Measurements from ENCODE around the gene NXNL1. TPM values are rescaled to one million over a fixed set of nuclear protein-coding genes. Genes with fewer than 3 reads are reported as not detected.
"Not testable (repeated sequence)": the region's sequence is repeated elsewhere in the genome, so short reads cannot be mapped to it uniquely, and the experiment has no call there.

Gene NXNL1, protein sequence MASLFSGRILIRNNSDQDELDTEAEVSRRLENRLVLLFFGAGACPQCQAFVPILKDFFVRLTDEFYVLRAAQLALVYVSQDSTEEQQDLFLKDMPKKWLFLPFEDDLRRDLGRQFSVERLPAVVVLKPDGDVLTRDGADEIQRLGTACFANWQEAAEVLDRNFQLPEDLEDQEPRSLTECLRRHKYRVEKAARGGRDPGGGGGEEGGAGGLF
- under 1 TPM in 1 of 4 donors, not detected in 3; 0.44 TPM for total RNA-seq

DNA sequence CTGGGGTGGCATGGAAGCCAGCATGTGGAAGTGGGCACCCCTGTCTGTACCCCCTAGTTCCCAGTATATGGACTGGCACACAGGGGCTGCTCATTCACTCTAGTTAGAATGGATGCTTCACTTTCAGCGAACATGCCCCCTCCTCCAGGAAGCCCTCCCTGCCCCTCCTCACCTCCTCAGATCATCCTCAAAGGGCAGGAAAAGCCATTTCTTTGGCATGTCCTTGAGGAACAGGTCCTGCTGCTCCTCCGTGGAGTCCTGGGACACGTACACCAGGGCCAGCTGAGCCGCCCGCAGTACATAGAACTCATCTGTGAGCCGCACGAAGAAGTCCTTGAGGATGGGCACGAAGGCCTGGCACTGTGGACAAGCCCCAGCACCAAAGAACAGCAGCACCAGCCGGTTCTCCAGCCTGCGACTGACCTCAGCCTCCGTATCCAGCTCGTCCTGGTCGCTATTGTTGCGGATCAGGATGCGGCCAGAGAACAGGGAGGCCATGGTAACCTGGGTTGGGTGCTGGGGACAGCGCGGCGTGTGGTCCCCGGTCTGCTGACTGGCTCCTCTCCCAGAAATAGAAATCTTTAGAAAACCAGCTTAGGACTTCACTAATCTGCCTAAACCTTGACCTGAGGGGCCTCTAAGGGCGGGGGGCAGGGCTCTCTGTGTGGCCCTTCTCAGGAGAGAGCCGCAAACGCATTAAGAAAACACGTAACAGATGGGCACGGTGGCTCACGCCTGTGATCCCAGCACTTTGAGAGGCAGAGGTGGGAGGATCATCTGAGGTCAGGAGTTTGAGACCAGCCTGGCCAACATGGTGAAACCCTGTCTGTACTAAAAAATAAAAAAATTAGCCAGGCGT is at the start of gene NXNL1:
Gene NXNL1, minus strand, starts transcription at position 555 of the 859 bp plus-strand sequence. Its CDS starts 57 bp downstream, at position 498.
- Histone ChIP-seq H3K27me3 (peaks cover 0 to 59% of the 10 kb centered on the region in 2 donors), H3K27ac (no peak within 1 kb of the TSS), H3K4me3 (no peak within 1 kb of the TSS), H3K4me1 (peaks cover 0 to 3% (median 1%) of the 10 kb centered on the region in 4 donors), H3K9me3 (no peaks in the 10 kb centered on the region), H3K36me3 (no peaks in the 10 kb centered on the region)
- DNase-seq (ENCODE audit: low spot score in 2 of 2), result no peak
- TF ChIP-seq, protein P1, sequence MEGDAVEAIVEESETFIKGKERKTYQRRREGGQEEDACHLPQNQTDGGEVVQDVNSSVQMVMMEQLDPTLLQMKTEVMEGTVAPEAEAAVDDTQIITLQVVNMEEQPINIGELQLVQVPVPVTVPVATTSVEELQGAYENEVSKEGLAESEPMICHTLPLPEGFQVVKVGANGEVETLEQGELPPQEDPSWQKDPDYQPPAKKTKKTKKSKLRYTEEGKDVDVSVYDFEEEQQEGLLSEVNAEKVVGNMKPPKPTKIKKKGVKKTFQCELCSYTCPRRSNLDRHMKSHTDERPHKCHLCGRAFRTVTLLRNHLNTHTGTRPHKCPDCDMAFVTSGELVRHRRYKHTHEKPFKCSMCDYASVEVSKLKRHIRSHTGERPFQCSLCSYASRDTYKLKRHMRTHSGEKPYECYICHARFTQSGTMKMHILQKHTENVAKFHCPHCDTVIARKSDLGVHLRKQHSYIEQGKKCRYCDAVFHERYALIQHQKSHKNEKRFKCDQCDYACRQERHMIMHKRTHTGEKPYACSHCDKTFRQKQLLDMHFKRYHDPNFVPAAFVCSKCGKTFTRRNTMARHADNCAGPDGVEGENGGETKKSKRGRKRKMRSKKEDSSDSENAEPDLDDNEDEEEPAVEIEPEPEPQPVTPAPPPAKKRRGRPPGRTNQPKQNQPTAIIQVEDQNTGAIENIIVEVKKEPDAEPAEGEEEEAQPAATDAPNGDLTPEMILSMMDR (IDR thresholded peaks at IDR 0.05), result no peak
- TF ChIP-seq POLR2A (IDR thresholded peaks at IDR 0.05), result no peak
- TF ChIP-seq EP300 (IDR thresholded peaks at IDR 0.05), result no peak
- WGBS, 2 donors, result 80% methylated on average over 26 of the region's 26 CpGs

DNA sequence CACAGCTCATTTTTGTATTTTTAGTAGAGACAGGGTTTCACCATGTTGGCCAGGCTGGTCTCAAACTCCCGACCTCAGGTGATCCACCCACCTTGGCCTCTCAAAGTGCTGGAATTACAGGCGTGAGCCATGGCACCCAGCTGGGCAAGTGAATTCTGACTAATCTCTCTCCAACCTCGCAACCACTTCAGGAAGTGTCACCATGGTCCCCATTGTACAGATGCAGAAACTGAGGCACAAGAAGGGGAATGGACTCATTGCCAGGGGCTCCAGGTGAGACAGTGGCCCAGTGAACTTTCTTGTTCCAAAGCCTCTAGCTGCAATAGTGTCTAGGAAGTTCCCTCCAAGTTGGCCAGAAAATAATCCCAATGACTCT is 47.8 kb upstream of the NXNL1 start:
- not testable (repeated sequence) for DNase-seq (ENCODE audit: low spot score in 2 of 2); H3K9me3 ChIP-seq; H3K4me3 ChIP-seq; H3K27me3 ChIP-seq
- H3K4me1 ChIP-seq, result peaks cover 6 to 76% (median 35%) of the 10 kb centered on the region in 4 donors
- 76 to 89% methylated on average over 3 of the region's 3 CpGs for WGBS, 2 donors
- H3K36me3 ChIP-seq, result peaks cover 0 to 26% (median 4%) of the 10 kb centered on the region in 3 donors
- peak overlapping the region; percentile 47 to 100 (median 86) for H3K27ac ChIP-seq

DNA sequence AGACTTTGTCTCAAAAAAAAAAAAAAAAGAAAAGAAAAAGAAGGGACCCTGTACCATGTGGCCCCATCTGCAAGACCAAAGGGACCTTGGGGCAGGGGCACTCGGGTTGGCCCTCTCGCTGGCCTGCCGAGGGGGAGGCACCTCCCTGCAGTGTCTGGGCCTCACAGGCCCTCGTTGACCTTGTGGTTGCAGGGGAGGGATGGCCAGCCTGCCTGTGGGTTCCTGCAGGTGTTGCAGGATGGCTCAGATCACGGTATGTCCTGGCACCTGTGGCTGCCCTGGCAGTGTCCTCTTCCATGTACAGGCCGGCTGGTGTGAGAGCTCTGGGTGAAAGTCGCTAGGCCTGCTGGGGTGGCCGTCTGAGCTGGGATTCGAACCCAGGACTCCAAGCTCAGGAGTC is 46.0 kb upstream of the NXNL1 start:
- Histone ChIP-seq H3K4me1 (peaks cover 6 to 61% (median 28%) of the 10 kb centered on the region in 4 donors), H3K27me3 (no peaks in the 10 kb centered on the region), H3K27ac (peak overlapping the region in 2 of 4 donors; percentile 97 to 100), H3K9me3 (no peaks in the 10 kb centered on the region), H3K4me3 (no peak overlapping the region), H3K36me3 (peaks cover 0 to 40% (median 4%) of the 10 kb centered on the region in 3 donors)
- no peak for TF ChIP-seq POLR2A (IDR thresholded peaks at IDR 0.05)
- TF ChIP-seq EP300 (IDR thresholded peaks at IDR 0.05), result no peak
- TF ChIP-seq, protein P1 (IDR thresholded peaks at IDR 0.05), result no peak
- WGBS, 2 donors, result 82 to 85% methylated on average over 9 of the region's 9 CpGs
- DNase-seq (ENCODE audit: low spot score in 2 of 2), result no peak

DNA sequence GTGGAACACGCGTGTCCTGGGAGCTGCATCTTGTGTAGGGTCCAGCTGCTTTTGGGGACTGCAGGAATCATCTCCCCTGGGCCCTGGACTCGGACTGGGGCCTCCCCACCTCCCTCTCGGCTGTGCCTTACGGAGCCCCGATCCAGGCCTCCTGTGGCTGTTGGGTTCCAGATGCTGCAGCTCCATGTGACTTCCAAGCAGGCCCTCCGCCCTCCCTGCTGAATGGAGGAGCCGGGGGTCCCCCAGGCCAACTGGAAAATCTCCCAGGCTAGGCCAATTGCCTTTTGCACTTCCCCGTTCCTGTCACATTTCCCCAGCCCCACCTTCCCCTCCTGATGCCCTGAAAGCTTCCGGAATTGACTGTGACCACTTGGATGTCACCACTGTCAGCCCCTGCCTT is 44.5 kb upstream of the NXNL1 start:
- TF ChIP-seq, protein P1 (IDR thresholded peaks at IDR 0.05), result no peak
- TF ChIP-seq EP300 (IDR thresholded peaks at IDR 0.05) (no peak), POLR2A (IDR thresholded peaks at IDR 0.05) (no peak)
- Histone ChIP-seq H3K36me3 (peaks cover 0 to 54% (median 6%) of the 10 kb centered on the region in 3 donors), H3K27ac (peak overlapping the region in 2 of 4 donors; percentile 62 to 100), H3K27me3 (no peaks in the 10 kb centered on the region), H3K4me1 (peaks cover 6 to 59% (median 23%) of the 10 kb centered on the region in 4 donors), H3K4me3 (no peak overlapping the region), H3K9me3 (no peaks in the 10 kb centered on the region)
- WGBS, 2 donors, result 78 to 79% methylated on average over 10 of the region's 10 CpGs
- DNase-seq (ENCODE audit: low spot score in 2 of 2), result no peak

DNA sequence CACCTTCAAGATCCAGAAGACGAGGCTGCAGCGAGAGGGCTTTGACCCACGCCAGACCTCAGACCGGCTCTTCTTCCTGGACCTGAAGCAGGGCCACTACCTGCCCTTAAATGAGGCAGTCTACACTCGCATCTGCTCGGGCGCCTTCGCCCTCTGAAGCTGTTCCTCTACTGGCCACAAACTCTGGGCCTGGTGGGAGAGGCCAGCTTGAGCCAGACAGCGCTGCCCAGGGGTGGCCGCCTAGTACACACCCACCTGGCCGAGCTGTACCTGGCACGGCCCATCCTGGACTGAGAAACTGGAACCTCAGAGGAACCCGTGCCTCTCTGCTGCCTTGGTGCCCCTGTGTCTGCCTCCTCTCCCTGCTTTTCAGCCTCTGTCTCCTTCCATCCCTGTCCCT is 43.7 kb upstream of the NXNL1 start:
- Histone ChIP-seq H3K27me3 (no peaks in the 10 kb centered on the region), H3K4me3 (no peak overlapping the region), H3K27ac (peak overlapping the region in 2 of 4 donors; percentile 13 to 15), H3K36me3 (peaks cover 0 to 62% (median 6%) of the 10 kb centered on the region in 3 donors), H3K9me3 (no peaks in the 10 kb centered on the region), H3K4me1 (peaks cover 6 to 59% (median 23%) of the 10 kb centered on the region in 4 donors)
- no peak for DNase-seq (ENCODE audit: low spot score in 2 of 2)
- WGBS, 2 donors, result 89 to 91% methylated on average over 13 of the region's 13 CpGs
- no peak for TF ChIP-seq EP300 (IDR thresholded peaks at IDR 0.05)
- no peak for TF ChIP-seq POLR2A (IDR thresholded peaks at IDR 0.05)
- TF ChIP-seq, protein P1 (IDR thresholded peaks at IDR 0.05), result no peak
